Karpas-422 (cell line): ENCODE measurements around the gene BZW1. TPM values are rescaled to one million over a fixed set of nuclear protein-coding genes. Genes with fewer than 3 reads are reported as not detected.

ENCODE experiments used
- DNase-seq: peaks from one replicate; pipeline ENCODE4 v3.0.0-alpha.2; 2015
- H2AFZ ChIP-seq: fragments of 200-600 bp; sonication (generic); 2 replicates; pipeline ENCODE4 v1.6.1; 2014; ENCODE audit warnings: antibody characterized with exemption, low read length, mixed read lengths
- H3K27ac ChIP-seq: fragments of 200-600 bp; sonication (generic); 2 replicates; pipeline ENCODE4 v1.5.1; 2014; ENCODE audit warnings: mild to moderate bottlenecking, low read length, moderate library complexity
- H3K27me3 ChIP-seq: fragments of 200-600 bp; sonication (generic); 2 replicates; pipeline ENCODE4 v1.6.1; 2014; ENCODE audit warnings: low read length, mixed read lengths
- H3K36me3 ChIP-seq: fragments of 200-600 bp; sonication (generic); 2 replicates; pipeline ENCODE4 v1.6.1; 2014; ENCODE audit warnings: low read length, mixed read lengths; ENCODE audit not compliant: insufficient read depth
- H3K4me1 ChIP-seq: fragments of 200-600 bp; sonication (generic); 2 replicates; pipeline ENCODE4 v1.6.1; 2014; ENCODE audit warnings: mild to moderate bottlenecking, low read length, mixed read lengths
- H3K4me2 ChIP-seq: fragments of 200-600 bp; sonication (generic); 2 replicates; pipeline ENCODE4 v1.6.1; 2014; ENCODE audit warnings: low read length, low read depth, mild to moderate bottlenecking; ENCODE audit not compliant: poor library complexity, severe bottlenecking
- H3K4me3 ChIP-seq: fragments of 200-600 bp; sonication (generic); 2 replicates; pipeline ENCODE4 v1.5.1; 2014; ENCODE audit warnings: mild to moderate bottlenecking, antibody characterized with exemption, low read length, mixed read lengths
- H3K79me2 ChIP-seq: fragments of 200-600 bp; sonication (generic); 2 replicates; pipeline ENCODE4 v1.6.1; 2014; ENCODE audit warnings: mild to moderate bottlenecking, low read length, mixed read lengths
- H3K9ac ChIP-seq: fragments of 200-600 bp; sonication (generic); 2 replicates; pipeline ENCODE4 v1.6.0; 2014; ENCODE audit warnings: low read length
- H3K9me2 ChIP-seq: fragments of 200-600 bp; sonication (generic), shearing (Covaris generic); replicated peaks from 2 replicates; pipeline ENCODE4 v1.6.0; 2014; ENCODE audit warnings: mild to moderate bottlenecking, low read length, moderate library complexity; ENCODE audit not compliant: insufficient read depth
- H3K9me3 ChIP-seq: fragments of 300-700, 200-600 bp; sonication (generic); 2 replicates; pipeline ENCODE4 v1.6.1; 2014; ENCODE audit warnings: low read length, mixed read lengths
- H4K20me1 ChIP-seq: fragments of 200-600 bp; sonication (generic); 2 replicates; pipeline ENCODE4 v1.6.1; 2014; ENCODE audit warnings: mild to moderate bottlenecking, antibody characterized with exemption, low read length, low read depth; ENCODE audit not compliant: insufficient read depth
- total RNA-seq: library from RNA; depleted of rRNA; stranded (reverse); fragments of >200 nt; shearing (Covaris generic); gene quantifications from 2 replicates; pipeline ENCODE4 v1.2.3, GENCODE V29; 2014; ENCODE audit warnings: low replicate concordance

BZW1 gene
- total RNA-seq, 1 experiment from 2014 or later, result 260 TPM

DNA sequence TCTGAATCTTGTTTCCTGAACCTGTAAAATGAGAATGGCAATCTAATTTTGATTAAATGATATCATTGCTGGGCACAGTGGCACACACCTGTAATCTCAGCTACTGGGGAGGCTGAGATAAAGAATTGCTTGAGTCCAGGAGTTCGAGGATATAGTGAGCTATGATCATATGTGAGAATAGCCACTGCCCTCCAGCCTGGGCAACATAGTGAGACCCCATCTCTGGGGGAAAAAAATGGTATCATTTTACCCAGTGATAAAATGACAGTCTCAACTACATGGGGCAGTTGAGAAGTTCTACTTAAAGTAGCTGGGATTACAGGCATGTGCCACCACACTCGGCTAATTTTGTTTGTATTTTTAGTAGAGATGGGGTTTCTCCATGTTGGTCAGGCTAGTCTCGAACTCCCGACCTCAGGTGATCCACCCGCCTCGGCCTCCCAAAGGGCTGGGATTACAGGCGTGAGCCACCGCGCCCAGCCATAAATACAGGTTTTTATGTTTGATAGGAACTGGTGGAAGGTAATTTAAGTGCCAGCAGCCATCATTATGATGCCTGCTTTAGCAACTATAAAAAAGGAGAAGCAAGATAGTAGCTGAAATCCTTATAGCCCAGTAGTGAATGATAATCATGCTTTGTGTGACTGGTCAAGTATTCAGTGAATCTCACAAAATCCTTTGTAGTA, 17.0 kb downstream of the BZW1 start:
- H2AFZ ChIP-seq, result no peak overlapping the region
- no peaks in the 10 kb centered on the region for H3K4me1 ChIP-seq
- H3K9ac ChIP-seq, result no peak overlapping the region
- H3K4me3 ChIP-seq, result no peak overlapping the region
- H3K27me3 ChIP-seq, result no peaks in the 10 kb centered on the region
- no peaks in the 10 kb centered on the region for H3K79me2 ChIP-seq
- no peaks in the 10 kb centered on the region for H3K9me3 ChIP-seq
- H3K27ac ChIP-seq, result no peak overlapping the region
- H3K4me2 ChIP-seq, result no peak overlapping the region
- H3K36me3 ChIP-seq, result 0 out of 2 replicates have a peak, but pooled peaks cover 2% of the 10 kb centered on the region
- peak; percentile 38 for DNase-seq
- no peaks in the 10 kb centered on the region for H4K20me1 ChIP-seq
- no peaks in the 10 kb centered on the region for H3K9me2 ChIP-seq

DNA sequence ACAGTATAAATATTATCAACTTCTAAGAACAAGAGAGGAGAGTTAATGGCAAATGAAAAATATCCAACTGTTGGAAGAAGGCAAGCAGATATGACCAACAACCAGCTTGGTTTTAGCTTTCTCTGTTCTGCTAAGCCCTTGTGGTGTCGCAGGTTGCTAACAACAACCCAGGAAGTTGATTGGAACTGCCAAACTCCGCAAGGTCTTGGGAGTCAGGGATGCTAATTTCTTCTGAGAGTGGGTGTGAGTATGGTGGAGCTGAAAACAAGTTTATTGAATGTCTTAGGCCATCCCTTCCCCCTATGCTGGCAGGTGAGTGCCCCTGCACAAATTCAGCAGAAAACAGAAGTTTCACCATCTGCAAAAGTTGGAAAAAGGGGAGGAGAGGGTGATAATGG, 17.5 kb downstream of the BZW1 start:
- Histone ChIP-seq H3K9me2 (no peaks in the 10 kb centered on the region), H2AFZ (no peak overlapping the region), H3K4me1 (no peaks in the 10 kb centered on the region), H3K4me3 (no peak overlapping the region), H3K9ac (no peak overlapping the region), H3K27ac (no peak overlapping the region), H3K79me2 (no peaks in the 10 kb centered on the region), H3K4me2 (no peak overlapping the region), H3K36me3 (no peaks in the 10 kb centered on the region), H3K9me3 (no peaks in the 10 kb centered on the region), H3K27me3 (no peaks in the 10 kb centered on the region), H4K20me1 (no peaks in the 10 kb centered on the region)
- peak; percentile 17 for DNase-seq

DNA sequence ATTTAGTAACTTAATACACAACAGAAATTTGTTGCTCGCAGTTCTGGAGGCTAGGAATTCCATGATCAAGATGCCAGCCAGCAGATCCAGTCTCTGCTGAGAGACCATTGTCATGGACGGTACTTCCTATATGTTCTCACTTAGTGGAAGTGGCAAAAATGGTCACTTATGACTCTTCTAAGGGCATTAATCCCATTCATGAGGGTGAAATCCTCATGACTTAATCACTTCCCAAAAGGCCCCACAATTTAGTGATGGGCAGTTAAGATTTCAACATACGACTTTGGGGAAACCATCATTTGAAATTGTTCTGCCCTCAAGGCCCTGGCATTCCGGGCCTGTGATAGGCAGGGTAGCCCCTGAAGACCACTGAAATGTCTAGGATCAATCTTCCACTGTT, 23.0 kb downstream of the BZW1 start:
- Histone ChIP-seq H3K9me3 (peaks cover 9% of the 10 kb centered on the region; the same call in 1 of the 2 replicates), H3K79me2 (no peaks in the 10 kb centered on the region), H3K4me2 (no peak overlapping the region), H3K9me2 (no peaks in the 10 kb centered on the region), H3K27ac (no peak overlapping the region), H3K36me3 (no peaks in the 10 kb centered on the region), H3K27me3 (no peaks in the 10 kb centered on the region), H3K4me3 (no peak overlapping the region), H3K9ac (no peak overlapping the region), H3K4me1 (no peaks in the 10 kb centered on the region), H2AFZ (no peak overlapping the region), H4K20me1 (no peaks in the 10 kb centered on the region)
- no peak for DNase-seq

DNA sequence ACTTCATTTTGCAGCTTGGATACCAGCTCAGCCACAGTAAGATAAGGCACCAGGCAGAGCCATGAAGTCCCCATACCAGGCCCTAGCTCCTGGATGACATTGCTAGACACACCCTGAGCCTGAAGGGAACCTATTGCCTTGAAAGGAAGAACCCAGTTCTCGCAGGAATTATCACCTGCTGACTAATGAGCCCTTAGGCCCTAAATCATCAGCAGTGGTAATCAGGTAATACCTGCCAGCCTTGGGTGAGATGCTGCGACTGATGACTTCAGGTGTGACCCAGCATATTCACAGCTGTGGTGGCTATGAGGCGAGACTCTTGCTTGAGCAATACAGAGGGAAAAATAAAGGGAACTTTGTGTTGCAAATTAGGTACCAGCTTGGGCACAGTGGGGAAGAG, 27.8 kb downstream of the BZW1 start:
- Histone ChIP-seq H3K9me2 (no peaks in the 10 kb centered on the region), H3K4me2 (no peak overlapping the region), H3K9me3 (peaks cover 9% of the 10 kb centered on the region; the same call in 1 of the 2 replicates)

DNA sequence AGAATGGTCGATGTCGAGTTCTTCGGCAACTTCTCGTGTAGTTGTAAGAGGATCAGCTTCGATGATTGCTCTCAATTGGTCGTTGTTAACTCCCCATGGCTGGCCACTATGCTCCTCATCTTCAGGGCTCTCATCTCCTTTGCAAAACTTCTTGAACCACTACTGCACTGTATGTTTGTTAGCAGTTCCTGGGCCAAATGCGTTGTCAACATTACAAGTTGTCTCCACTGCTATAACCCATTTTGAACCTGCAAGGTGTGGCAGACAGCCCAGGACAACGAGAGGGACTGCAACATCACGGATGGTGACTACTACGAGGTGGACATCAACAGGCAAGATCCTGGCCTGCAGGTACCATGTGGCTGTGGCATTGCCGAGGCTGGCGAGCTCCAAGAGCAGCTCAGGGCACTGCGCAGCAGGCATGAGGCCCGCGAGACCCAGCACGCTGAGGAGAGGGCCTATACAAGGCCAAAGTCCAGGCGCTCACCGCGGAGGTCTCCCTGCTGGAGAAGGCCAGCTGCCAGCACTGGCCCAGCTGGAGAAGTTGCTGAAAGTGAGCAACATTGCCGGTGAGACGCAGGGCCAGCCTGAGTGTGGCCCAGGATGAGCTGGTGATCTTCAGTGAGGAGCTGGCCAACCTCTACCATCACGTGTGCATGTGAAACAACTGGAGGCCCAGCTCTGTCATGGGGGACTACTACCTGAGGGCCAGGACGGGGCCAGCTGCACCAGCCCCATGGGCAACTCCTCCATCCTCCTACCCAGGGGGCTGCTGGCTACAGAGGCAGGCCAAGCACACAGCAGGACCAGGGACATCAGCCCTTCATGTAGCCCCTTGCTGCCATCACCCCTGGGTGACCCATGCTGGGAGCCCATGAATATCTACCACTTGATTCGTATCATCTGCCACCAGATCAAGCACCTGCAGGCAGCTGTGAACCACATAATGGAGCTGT, 32.6 kb downstream of the BZW1 start:
- no peak overlapping the region for H3K4me3 ChIP-seq
- no peaks in the 10 kb centered on the region for H4K20me1 ChIP-seq
- H2AFZ ChIP-seq, result no peak overlapping the region
- H3K9me3 ChIP-seq, result no peaks in the 10 kb centered on the region
- H3K4me2 ChIP-seq, result no peak overlapping the region
- no peak overlapping the region for H3K9ac ChIP-seq
- no peaks in the 10 kb centered on the region for H3K36me3 ChIP-seq
- H3K27ac ChIP-seq, result no peak overlapping the region
- DNase-seq, result no peak
- no peaks in the 10 kb centered on the region for H3K27me3 ChIP-seq
- no peaks in the 10 kb centered on the region for H3K9me2 ChIP-seq
- H3K79me2 ChIP-seq, result no peaks in the 10 kb centered on the region
- H3K4me1 ChIP-seq, result no peaks in the 10 kb centered on the region

More for the DNA sequence above, 27.8 kb downstream of the BZW1 start:
- Histone ChIP-seq H3K27ac (no peak overlapping the region), H3K4me1 (no peaks in the 10 kb centered on the region), H3K36me3 (no peaks in the 10 kb centered on the region), H2AFZ (no peak overlapping the region), H3K4me3 (no peak overlapping the region), H3K27me3 (no peaks in the 10 kb centered on the region), H3K79me2 (no peaks in the 10 kb centered on the region), H4K20me1 (no peaks in the 10 kb centered on the region), H3K9ac (no peak overlapping the region)
- DNase-seq, result no peak

DNA sequence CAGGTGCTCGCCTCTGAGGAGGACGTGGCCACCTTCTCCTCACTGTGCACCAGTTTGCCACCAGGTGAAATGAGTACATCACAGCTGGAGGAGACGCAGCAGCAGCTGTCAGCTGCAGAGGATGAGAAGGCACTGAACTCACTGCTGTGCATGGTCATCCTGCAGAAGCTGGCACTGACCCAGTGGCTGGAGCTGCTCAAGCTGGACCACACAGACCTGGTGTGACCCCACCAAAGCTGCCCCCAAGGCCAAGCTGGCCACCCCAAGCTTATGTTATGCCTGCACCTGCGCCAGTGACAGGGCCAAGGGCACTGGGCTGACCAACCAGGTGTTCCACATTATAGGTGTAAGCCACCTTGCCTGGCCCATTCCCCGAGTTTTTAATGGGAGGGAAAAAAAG, 33.5 kb downstream of the BZW1 start:
- H3K27ac ChIP-seq, result no peak overlapping the region
- no peak for DNase-seq
- no peak overlapping the region for H3K4me2 ChIP-seq
- H2AFZ ChIP-seq, result no peak overlapping the region
- H3K36me3 ChIP-seq, result no peaks in the 10 kb centered on the region
- H4K20me1 ChIP-seq, result no peaks in the 10 kb centered on the region
- H3K9ac ChIP-seq, result no peak overlapping the region
- no peaks in the 10 kb centered on the region for H3K79me2 ChIP-seq
- no peaks in the 10 kb centered on the region for H3K9me2 ChIP-seq
- no peaks in the 10 kb centered on the region for H3K4me1 ChIP-seq
- no peaks in the 10 kb centered on the region for H3K9me3 ChIP-seq
- H3K4me3 ChIP-seq, result no peak overlapping the region
- no peaks in the 10 kb centered on the region for H3K27me3 ChIP-seq

DNA sequence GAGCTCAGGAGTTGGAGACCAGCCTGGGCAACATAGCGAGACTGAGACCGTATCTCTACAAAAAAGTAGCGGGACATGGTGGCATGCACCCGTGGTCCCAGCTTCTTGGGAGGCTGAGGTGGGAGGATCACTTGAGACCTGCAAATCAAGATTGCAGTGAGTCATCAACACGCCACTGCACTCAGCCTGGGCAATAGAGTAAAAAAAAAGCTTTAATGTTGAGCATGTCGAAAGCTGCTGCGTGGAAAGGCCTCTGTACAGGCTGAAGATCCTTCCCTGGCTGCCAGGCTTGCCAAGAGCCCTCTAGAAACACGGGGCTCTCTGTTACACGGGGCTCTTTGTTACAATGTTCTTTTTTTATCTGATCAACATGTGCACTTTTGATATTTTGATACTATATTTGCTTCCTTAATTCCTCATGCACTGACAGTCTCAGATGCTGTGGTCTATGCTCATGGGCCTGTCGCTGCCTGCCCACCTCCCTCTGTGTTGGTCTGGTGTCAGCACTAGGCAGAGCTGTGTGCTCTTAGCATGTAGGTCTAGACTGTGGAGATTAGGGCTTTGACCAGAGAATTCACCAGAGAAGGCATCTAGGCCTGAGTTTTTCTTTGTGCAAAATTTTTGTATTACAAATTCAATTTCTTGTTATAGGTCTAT, 34.1 kb downstream of the BZW1 start:
- H3K4me3 ChIP-seq, result no peak overlapping the region
- H4K20me1 ChIP-seq, result no peaks in the 10 kb centered on the region
- H3K27ac ChIP-seq, result no peak overlapping the region
- no peaks in the 10 kb centered on the region for H3K79me2 ChIP-seq
- H3K9me2 ChIP-seq, result no peaks in the 10 kb centered on the region
- no peak overlapping the region for H3K9ac ChIP-seq
- H3K27me3 ChIP-seq, result no peaks in the 10 kb centered on the region
- no peak overlapping the region for H3K4me2 ChIP-seq
- no peak overlapping the region for H2AFZ ChIP-seq
- no peaks in the 10 kb centered on the region for H3K36me3 ChIP-seq
- DNase-seq, result no peak
- H3K9me3 ChIP-seq, result no peaks in the 10 kb centered on the region
- H3K4me1 ChIP-seq, result no peaks in the 10 kb centered on the region

DNA sequence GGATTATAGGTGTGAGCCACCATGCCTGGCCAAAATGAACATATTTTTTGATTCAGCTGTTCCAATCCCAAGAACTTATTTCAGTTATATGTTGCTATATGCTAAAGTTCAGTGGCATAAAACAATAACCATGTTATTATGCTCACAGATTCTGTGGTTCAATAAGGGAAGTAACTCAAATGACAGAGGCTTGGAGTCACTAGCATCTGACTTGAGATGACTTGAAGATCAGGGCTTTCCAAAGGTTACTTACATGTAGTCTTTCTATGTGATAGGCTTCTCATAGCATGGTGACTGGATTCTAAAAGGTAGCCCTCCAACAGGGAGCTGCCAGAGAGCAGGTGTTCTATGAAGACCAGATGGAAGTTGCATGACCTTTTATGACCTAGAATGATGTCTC, 35.6 kb downstream of the BZW1 start:
- H3K9me3 ChIP-seq, result no peaks in the 10 kb centered on the region
- H3K4me3 ChIP-seq, result no peak overlapping the region
- no peaks in the 10 kb centered on the region for H3K79me2 ChIP-seq
- H3K27ac ChIP-seq, result no peak overlapping the region
- peaks cover 10% of the 10 kb centered on the region for H3K36me3 ChIP-seq
- H3K4me1 ChIP-seq, result no peaks in the 10 kb centered on the region
- H2AFZ ChIP-seq, result no peak overlapping the region
- no peaks in the 10 kb centered on the region for H3K27me3 ChIP-seq
- DNase-seq, result no peak
- H4K20me1 ChIP-seq, result no peaks in the 10 kb centered on the region
- no peaks in the 10 kb centered on the region for H3K9me2 ChIP-seq
- H3K9ac ChIP-seq, result no peak overlapping the region
- no peak overlapping the region for H3K4me2 ChIP-seq
